Sigmoid colon (tissue), 7 donors: Measurements from ENCODE around the gene POGZ. TPM values are rescaled to one million over a fixed set of nuclear protein-coding genes. Genes with fewer than 3 reads are reported as not detected.

Source experiments
- DNase-seq: peaks from one replicate; pipeline ENCODE4 v3.0.0-alpha.2; 2019
- H3K27ac ChIP-seq, 4 donors: fragments of 200-600 bp; sonication (generic); one replicate each; pipeline ENCODE4 v1.5.1; 2016 to 2019; ENCODE audit warnings: mild to moderate bottlenecking in 1 of 4
- H3K27me3 ChIP-seq, 3 donors: fragments of 200-600 bp; sonication (generic); one replicate each; pipeline ENCODE4 v1.5.1; 2019; ENCODE audit warnings: mild to moderate bottlenecking in 1 of 3
- H3K36me3 ChIP-seq, 4 donors: fragments of 200-600 bp; sonication (generic); one replicate each; pipeline ENCODE4 v1.5.1; 2016 to 2019
- H3K4me1 ChIP-seq, 4 donors: fragments of 200-600 bp; sonication (generic); one replicate each; pipeline ENCODE4 v1.5.1; 2017 to 2019
- H3K4me3 ChIP-seq, 4 donors: fragments of 200-600 bp; sonication (generic); one replicate each; pipeline ENCODE4 v1.5.1; 2017 to 2019; ENCODE audit warnings: mild to moderate bottlenecking in 2 of 4, moderate library complexity in 1 of 4
- H3K9me3 ChIP-seq, 4 donors: fragments of 200-600 bp in 3 of 4; sonication (generic) in 3 of 4; one replicate each; pipeline versions ENCODE4 v1.5.1 to v1.6.1; 2013 to 2019
- EP300 ChIP-seq, 4 donors: sonication (generic); formaldehyde crosslinking; IDR thresholded peaks; one replicate each; pipeline ENCODE4 v1.6.1; 2017; ENCODE audit warnings: antibody characterized with exemption in 4 of 4
- POLR2A ChIP-seq, 2 donors: fragments of 450-650 bp; IDR thresholded peaks; one replicate each; pipeline ENCODE4 v1.6.1; 2016; ENCODE audit warnings: antibody characterized with exemption in 2 of 2, mild to moderate bottlenecking in 2 of 2, moderate library complexity in 2 of 2
- POLR2AphosphoS5 ChIP-seq, 4 donors: sonication (generic); formaldehyde crosslinking; IDR thresholded peaks; one replicate each; pipeline ENCODE4 v1.6.1; 2017; ENCODE audit warnings: antibody characterized with exemption in 4 of 4
- WGBS, 2 donors: extraction: QIAGEN DNeasy Blood & Tissue Kit; methylation state at CpG; one replicate each; pipeline ENCODE4 v1.1.7; 2013; 5-methylcytosine and 5-hydroxymethylcytosine counted together
- intact Hi-C: fragments of 100-400 bp; cut with DNase I; formaldehyde crosslinking; loops from one replicate; pipeline ENCODE4 v1.15.1; 2023
- polyA plus RNA-seq, 3 donors: library from polyadenylated mRNA; stranded (reverse); fragments of 200-250 nt; gene quantifications; one replicate each; pipeline ENCODE4 v1.2.3, GENCODE V29; 2013
- total RNA-seq, 4 donors: library from RNA; depleted of rRNA; stranded (reverse); fragments of >200 nt; gene quantifications; one replicate each; pipeline ENCODE4 v1.1.0, GENCODE V29; 2016
- TF ChIP-seq, protein P1 (sequence below), 4 experiments: fragments of 450-650 bp in 3 of 4; fragments of 200-600 bp in 1 of 4; IDR thresholded peaks; one replicate each; pipeline ENCODE4 v1.5.1; 2016 to 2019; ENCODE audit warnings: antibody characterized with exemption in 4 of 4, mild to moderate bottlenecking in 3 of 4, moderate library complexity in 2 of 4
- donor health status: healthy with polysubstance abuse.
- donor health status: Bipolar disorder and iron deficiency.
- donor health status: healthy.

POGZ gene
- total and polyA plus RNA-seq, 7 donors, result 7.2 to 75.3 (median 40.6) TPM

DNA sequence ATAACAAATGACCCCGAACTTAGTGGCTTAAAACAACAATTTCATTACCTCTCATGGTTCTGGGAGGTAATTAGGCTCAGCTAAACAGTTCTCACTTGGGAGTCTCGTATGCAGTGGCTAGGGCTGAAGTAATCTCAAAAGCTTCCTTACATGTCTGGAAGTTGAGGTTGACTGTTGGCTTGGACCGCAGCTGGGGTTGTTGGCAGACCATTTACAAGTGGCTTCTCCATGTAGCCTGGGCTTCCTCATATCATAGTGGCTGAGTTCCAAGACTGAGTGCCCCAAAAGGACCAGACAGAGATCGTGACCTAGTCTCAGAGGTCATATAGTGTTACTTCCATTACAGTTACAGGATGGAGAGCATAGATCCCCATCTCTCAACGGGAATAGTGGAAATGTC lies 2.4 kb upstream of the POGZ start:
- no peak for DNase-seq
- Histone ChIP-seq H3K4me1 (peaks cover 0 to 17% (median 15%) of the 10 kb centered on the region in 4 donors), H3K36me3 (no peaks in the 10 kb centered on the region), H3K9me3 (no peaks in the 10 kb centered on the region), H3K27ac (no peak overlapping the region), H3K4me3 (no peak overlapping the region), H3K27me3 (no peaks in the 10 kb centered on the region)
- TF ChIP-seq POLR2AphosphoS5 (IDR thresholded peaks at IDR 0.05) (no peak), POLR2A (IDR thresholded peaks at IDR 0.05) (no peak), EP300 (IDR thresholded peaks at IDR 0.05) (no peak)
- TF ChIP-seq, protein P1, sequence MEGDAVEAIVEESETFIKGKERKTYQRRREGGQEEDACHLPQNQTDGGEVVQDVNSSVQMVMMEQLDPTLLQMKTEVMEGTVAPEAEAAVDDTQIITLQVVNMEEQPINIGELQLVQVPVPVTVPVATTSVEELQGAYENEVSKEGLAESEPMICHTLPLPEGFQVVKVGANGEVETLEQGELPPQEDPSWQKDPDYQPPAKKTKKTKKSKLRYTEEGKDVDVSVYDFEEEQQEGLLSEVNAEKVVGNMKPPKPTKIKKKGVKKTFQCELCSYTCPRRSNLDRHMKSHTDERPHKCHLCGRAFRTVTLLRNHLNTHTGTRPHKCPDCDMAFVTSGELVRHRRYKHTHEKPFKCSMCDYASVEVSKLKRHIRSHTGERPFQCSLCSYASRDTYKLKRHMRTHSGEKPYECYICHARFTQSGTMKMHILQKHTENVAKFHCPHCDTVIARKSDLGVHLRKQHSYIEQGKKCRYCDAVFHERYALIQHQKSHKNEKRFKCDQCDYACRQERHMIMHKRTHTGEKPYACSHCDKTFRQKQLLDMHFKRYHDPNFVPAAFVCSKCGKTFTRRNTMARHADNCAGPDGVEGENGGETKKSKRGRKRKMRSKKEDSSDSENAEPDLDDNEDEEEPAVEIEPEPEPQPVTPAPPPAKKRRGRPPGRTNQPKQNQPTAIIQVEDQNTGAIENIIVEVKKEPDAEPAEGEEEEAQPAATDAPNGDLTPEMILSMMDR (IDR thresholded peaks at IDR 0.05), result no peak
- intact Hi-C loops, result no loop called here
- WGBS, 2 donors, result 77 to 82% methylated on average over 5 of the region's 5 CpGs

DNA sequence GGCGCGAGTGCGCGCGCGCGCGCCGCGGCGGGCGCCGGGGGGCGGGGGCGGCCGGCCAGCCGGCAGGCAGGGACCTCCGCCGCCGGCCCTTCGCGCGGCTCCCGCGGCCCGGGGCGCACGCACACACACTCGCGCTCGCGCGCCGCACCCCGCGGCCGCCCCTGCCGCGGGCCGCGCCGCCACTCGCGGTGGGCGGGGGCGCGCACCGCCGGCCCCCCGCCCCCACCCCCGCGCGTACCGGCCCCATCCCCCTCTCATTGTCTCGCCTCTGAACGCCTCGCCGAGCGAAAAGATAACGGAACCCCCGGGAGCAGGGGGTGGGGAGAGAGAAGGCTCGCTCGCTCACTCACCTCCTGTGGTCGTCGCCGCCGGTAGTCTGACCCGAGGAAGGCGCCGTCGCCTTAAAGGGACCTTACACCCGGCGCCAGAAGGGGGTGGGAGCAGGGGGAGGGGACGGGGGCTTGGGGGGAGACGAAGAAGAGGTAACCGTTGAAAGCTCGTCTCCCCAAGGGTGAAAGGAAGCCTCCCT lies 428 bp downstream of the POGZ start:
- TF ChIP-seq POLR2AphosphoS5 (IDR thresholded peaks at IDR 0.05), result peak in 1 of 4 donors; percentile 56
- TF ChIP-seq POLR2A (IDR thresholded peaks at IDR 0.05), result no peak
- no peaks in the 10 kb centered on the region for H3K36me3 ChIP-seq
- H3K27ac ChIP-seq, result peak overlapping the region; percentile 93 to 99 (median 98)
- peak; percentile 84 for DNase-seq
- no peaks in the 10 kb centered on the region for H3K27me3 ChIP-seq
- H3K4me1 ChIP-seq, result peaks cover 0 to 38% (median 37%) of the 10 kb centered on the region in 4 donors
- H3K9me3 ChIP-seq, result no peaks in the 10 kb centered on the region
- intact Hi-C loops, result loop anchor here (1.0 to 5.0 kb wide), 4 partner anchors 14 to 177 kb away; partner anchors contain the start of genes CGN, TUFT1 and ZNF687
- WGBS, 2 donors, result 0 to 1% methylated on average over 77 of the region's 77 CpGs
- H3K4me3 ChIP-seq, result peak overlapping the region; percentile 78 to 94 (median 82)

DNA sequence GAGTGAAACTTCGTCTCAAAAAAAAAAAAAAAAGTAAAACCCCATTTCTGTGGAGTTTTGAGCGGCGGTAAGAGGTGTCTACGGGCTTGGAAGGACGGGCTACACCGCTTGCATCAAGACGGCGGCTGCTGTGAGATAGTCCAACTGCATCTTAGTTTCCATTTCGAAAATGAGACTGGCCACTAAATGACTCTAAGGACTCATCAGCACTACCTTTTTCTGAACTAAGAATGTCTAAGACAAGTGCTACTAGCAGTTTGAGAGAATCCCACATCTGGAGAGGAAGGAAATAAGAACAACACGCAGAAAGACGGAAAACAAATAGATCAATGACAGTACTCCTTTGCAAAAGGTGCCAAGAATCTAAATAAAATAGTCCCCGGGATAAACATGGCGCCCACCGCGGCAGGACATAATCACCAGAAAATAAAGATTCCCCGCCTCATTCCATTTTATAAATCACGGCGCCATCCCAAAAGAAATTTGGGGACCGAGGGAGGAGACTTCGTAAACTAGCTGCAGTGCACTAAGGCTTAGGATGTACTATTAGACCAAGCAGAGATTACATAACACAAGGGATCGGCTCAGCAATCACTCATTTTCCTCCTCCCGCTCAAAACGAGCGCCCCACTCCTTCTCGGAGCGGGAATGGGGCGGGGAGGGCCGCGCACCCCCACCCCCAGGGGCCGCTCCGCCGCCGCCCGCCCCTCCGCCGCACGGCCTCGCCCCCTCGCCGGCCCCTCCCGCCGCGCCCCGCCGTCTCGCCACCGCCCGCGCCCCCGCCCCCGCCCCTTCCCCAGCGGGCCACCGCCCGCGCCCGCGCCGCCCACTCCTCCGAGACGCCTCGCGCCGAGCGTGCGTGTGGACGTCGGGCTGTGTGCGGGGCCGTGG lies 1.1 kb downstream of the POGZ start:
- TF ChIP-seq POLR2AphosphoS5 (IDR thresholded peaks at IDR 0.05) (peak; percentile 66 to 90 (median 80)), POLR2A (IDR thresholded peaks at IDR 0.05) (peak in 1 of 2 donors; percentile 46), EP300 (IDR thresholded peaks at IDR 0.05) (peak in 1 of 4 donors; percentile 35)
- TF ChIP-seq, protein P1 (IDR thresholded peaks at IDR 0.05), result no peak
- intact Hi-C loops, result loop anchor here (5.0 kb wide), 3 partner anchors 54 to 176 kb away; partner anchors contain the start of genes CGN, TUFT1 and ZNF687
- H3K4me1 ChIP-seq, result peaks cover 0 to 38% (median 37%) of the 10 kb centered on the region in 4 donors
- peak overlapping the region; percentile 86 to 99 (median 92) for H3K27ac ChIP-seq
- no peaks in the 10 kb centered on the region for H3K36me3 ChIP-seq
- H3K4me3 ChIP-seq, result peak overlapping the region; percentile 48 to 94 (median 65)
- no peaks in the 10 kb centered on the region for H3K9me3 ChIP-seq
- DNase-seq, result peak; percentile 88
- WGBS, 2 donors, result 1% methylated on average over 69 of the region's 69 CpGs
- no peaks in the 10 kb centered on the region for H3K27me3 ChIP-seq

DNA sequence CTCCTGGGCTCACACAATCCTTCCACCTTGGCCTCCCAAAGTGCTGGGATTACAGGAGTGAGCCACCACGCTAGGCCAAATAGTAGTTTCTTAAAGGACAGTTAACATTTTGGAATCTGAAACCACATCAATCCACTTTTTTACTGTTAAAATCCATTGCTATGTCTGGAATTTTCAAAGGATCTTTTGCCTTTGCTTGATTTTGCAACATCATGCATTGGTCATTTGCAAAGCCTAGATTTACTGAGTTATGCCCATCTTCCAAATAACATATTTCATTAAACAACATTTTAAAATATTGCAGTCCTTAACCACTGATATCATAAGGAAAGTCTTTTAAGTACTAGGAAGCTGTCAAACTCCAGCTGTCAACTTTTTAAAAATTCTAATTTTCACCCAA lies 3.3 kb downstream of the POGZ start:
- no peak for DNase-seq
- H3K4me1 ChIP-seq, result peaks cover 0 to 40% (median 37%) of the 10 kb centered on the region in 4 donors
- TF ChIP-seq POLR2A (IDR thresholded peaks at IDR 0.05) (no peak), POLR2AphosphoS5 (IDR thresholded peaks at IDR 0.05) (no peak), EP300 (IDR thresholded peaks at IDR 0.05) (no peak)
- TF ChIP-seq, protein P1 (IDR thresholded peaks at IDR 0.05), result no peak
- no peaks in the 10 kb centered on the region for H3K9me3 ChIP-seq
- H3K36me3 ChIP-seq, result peaks cover 0 to 5% (median 0%) of the 10 kb centered on the region in 4 donors
- WGBS, 2 donors, result 82 to 94% methylated on average over 1 of the region's 1 CpG
- intact Hi-C loops, result loop anchor here (5.0 kb wide), 3 partner anchors 56 to 174 kb away; partner anchors contain the start of genes CGN, TUFT1 and ZNF687
- no peak overlapping the region for H3K4me3 ChIP-seq
- H3K27ac ChIP-seq, result peak overlapping the region; percentile 51 to 99 (median 92)
- no peaks in the 10 kb centered on the region for H3K27me3 ChIP-seq

DNA sequence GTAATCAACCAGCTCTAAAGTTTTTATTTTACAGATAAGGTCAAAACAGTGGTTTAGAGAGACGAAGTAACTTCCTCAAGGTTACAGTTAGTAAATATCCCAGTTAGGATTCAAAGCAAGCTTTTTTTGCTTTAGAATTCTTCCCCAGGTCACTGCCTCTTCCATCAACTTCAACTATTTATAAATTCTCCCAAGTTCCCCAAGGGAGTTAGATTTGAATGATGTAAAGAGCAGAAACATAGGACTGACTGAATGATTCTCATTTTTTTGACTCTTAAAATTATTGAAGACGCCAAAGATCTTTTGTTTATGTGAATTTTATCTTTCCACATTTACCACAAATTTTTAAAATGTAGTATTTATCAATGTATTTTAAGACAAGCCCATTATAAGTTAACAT lies 4.1 kb downstream of the POGZ start:
- H3K36me3 ChIP-seq, result peaks cover 0 to 5% (median 0%) of the 10 kb centered on the region in 4 donors
- peaks cover 0 to 40% (median 37%) of the 10 kb centered on the region in 4 donors for H3K4me1 ChIP-seq
- whole genome bisulfite sequencing, 2 donors, result 78 to 82% methylated on average over 2 of the region's 2 CpGs
- TF ChIP-seq POLR2AphosphoS5 (IDR thresholded peaks at IDR 0.05) (no peak), EP300 (IDR thresholded peaks at IDR 0.05) (no peak), POLR2A (IDR thresholded peaks at IDR 0.05) (no peak)
- TF ChIP-seq, protein P1 (IDR thresholded peaks at IDR 0.05), result no peak
- no peaks in the 10 kb centered on the region for H3K27me3 ChIP-seq
- H3K27ac ChIP-seq, result peak overlapping the region in 3 of 4 donors; percentile 51 to 93 (median 91)
- no peak overlapping the region for H3K4me3 ChIP-seq
- no peaks in the 10 kb centered on the region for H3K9me3 ChIP-seq
- DNase-seq, result no peak
- intact Hi-C loops, result loop anchor here (5.0 kb wide), 3 partner anchors 57 to 173 kb away; partner anchors contain the start of genes CGN, TUFT1 and ZNF687
